Astrocyte (in vitro differentiated cells and primary cell): ENCODE data around the gene OAS3. TPM values are rescaled to one million over a fixed set of nuclear protein-coding genes. Genes with fewer than 3 reads are reported as not detected.

Experiments
- DNase-seq: peaks from one replicate; pipeline ENCODE4 v3.0.0-alpha.2; 2010; ENCODE audit warnings: low read depth
- FAIRE-seq: peaks from 2 replicates; lab custom pipeline; 2011; peaks lifted over from hg19 to GRCh38; lab: Jason Lieb, UNC
- H2AFZ ChIP-seq: 2 replicates; pipeline ENCODE4 v1.6.0; 2012; ENCODE audit warnings: low read depth, low read length, inconsistent platforms
- H3K27ac ChIP-seq: 2 replicates; pipeline ENCODE4 v1.5.1; 2011; ENCODE audit warnings: low read depth, low read length, inconsistent platforms
- H3K27me3 ChIP-seq: 2 replicates; pipeline ENCODE4 v1.6.0; 2011; ENCODE audit warnings: low read length, inconsistent platforms; ENCODE audit not compliant: insufficient read depth
- H3K36me3 ChIP-seq: 2 replicates; pipeline ENCODE4 v1.5.1; 2011; ENCODE audit warnings: low read length, inconsistent platforms; ENCODE audit not compliant: insufficient read depth
- H3K4me1 ChIP-seq: 2 replicates; pipeline ENCODE4 v1.5.1; 2011; ENCODE audit warnings: low read length, inconsistent platforms; ENCODE audit not compliant: insufficient read depth
- H3K4me2 ChIP-seq: 2 replicates; pipeline ENCODE4 v1.6.0; 2012; ENCODE audit warnings: low read length, inconsistent platforms
- H3K4me3 ChIP-seq: 2 replicates; pipeline ENCODE4 v1.5.1; 2011; ENCODE audit warnings: low read depth, mild to moderate bottlenecking, low read length, inconsistent platforms; ENCODE audit not compliant: insufficient read depth
- H3K79me2 ChIP-seq: 2 replicates; pipeline ENCODE4 v1.6.0; 2012; ENCODE audit warnings: mild to moderate bottlenecking, low read length, inconsistent platforms; ENCODE audit not compliant: insufficient read depth
- H3K9ac ChIP-seq: 2 replicates; pipeline ENCODE4 v1.6.0; 2012; ENCODE audit warnings: mild to moderate bottlenecking, low read length, inconsistent platforms
- H3K9me3 ChIP-seq: 2 replicates; pipeline ENCODE4 v1.5.1; 2012; ENCODE audit warnings: low read depth, mild to moderate bottlenecking, low read length, inconsistent platforms; ENCODE audit not compliant: insufficient read depth
- H4K20me1 ChIP-seq: 2 replicates; pipeline ENCODE4 v1.6.0; 2012; ENCODE audit warnings: low read length, inconsistent platforms; ENCODE audit not compliant: insufficient read depth
- H3K27ac Mint-ChIP-seq: one replicate; pipeline ENCODE4 v1.8.0; 2021; ENCODE audit warnings: mild to moderate bottlenecking, mixed read lengths; ENCODE audit not compliant: unreplicated experiment
- H3K27me3 Mint-ChIP-seq: one replicate; pipeline ENCODE4 v1.8.0; 2021; ENCODE audit warnings: low read depth, mixed read lengths; ENCODE audit not compliant: unreplicated experiment
- H3K36me3 Mint-ChIP-seq: one replicate; pipeline ENCODE4 v1.8.0; 2021; ENCODE audit warnings: low read depth, mixed read lengths; ENCODE audit not compliant: unreplicated experiment
- H3K4me1 Mint-ChIP-seq: one replicate; pipeline ENCODE4 v1.8.0; 2021; ENCODE audit warnings: low read depth, mixed read lengths; ENCODE audit not compliant: unreplicated experiment
- H3K4me3 Mint-ChIP-seq: one replicate; pipeline ENCODE4 v1.8.0; 2021; ENCODE audit warnings: mild to moderate bottlenecking, moderate library complexity, mixed read lengths; ENCODE audit not compliant: unreplicated experiment
- H3K9me3 Mint-ChIP-seq: one replicate; pipeline ENCODE4 v1.8.0; 2021; ENCODE audit warnings: mild to moderate bottlenecking, mixed read lengths; ENCODE audit not compliant: unreplicated experiment
- EZH2 ChIP-seq: IDR thresholded peaks from 2 replicates; pipeline ENCODE4 v1.6.1; 2012; ENCODE audit warnings: mild to moderate bottlenecking, low read length, inconsistent platforms; ENCODE audit not compliant: insufficient read depth
- total RNA-seq: library from RNA; stranded (reverse); gene quantifications from 2 replicates; pipeline ENCODE4 v1.2.1, GENCODE V29; 2021
- TF ChIP-seq, protein P1 (sequence below): IDR thresholded peaks from 2 replicates; pipeline ENCODE4 v1.5.1; 2011; ENCODE audit warnings: low read depth, mild to moderate bottlenecking, inconsistent platforms, low read length, moderate library complexity; ENCODE audit not compliant: insufficient read depth

The OAS3 gene
- total RNA-seq, 1 donor from 2014 or later: 33.8 TPM

DNA sequence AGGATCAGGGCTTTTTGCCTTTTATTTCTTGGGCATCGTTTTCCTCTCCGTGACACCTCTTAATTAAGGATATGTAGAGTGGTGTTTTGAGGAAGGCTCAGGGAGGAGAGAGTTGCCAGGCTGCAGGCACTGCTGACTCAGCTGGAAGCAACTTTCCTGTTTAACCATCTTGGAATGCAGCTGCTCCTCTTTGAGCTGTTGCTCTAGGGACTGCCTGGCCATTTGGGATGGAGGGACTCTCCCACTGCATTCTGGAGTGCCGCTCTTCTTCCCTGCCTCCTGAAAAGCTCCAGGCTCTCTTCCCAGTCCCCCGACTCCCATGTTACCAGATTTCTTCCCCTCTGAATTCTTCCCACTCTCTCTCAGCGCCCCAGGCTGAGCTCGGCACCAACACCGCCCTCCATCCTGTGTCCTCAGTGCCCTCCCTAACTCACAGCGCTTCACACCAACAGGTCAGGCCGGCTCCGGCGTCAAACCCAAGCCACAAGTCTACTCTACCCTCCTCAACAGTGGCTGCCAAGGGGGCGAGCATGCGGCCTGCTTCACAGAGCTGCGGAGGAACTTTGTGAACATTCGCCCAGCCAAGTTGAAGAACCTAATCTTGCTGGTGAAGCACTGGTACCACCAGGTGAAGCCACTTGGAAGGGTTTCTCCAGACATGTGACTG, 5.9 kb downstream of the OAS3 start:
- Mint-ChIP-seq H3K4me3 (no peak overlapping the region), H3K9me3 (peaks cover 4% of the 10 kb centered on the region), H3K36me3 (peaks cover 12% of the 10 kb centered on the region), H3K4me1 (peaks cover 10% of the 10 kb centered on the region), H3K27ac (peak overlapping the region; percentile 71), H3K27me3 (peaks cover 10% of the 10 kb centered on the region)
- no peak overlapping the region for H3K27ac ChIP-seq
- no peaks in the 10 kb centered on the region for H3K27me3 ChIP-seq
- H3K9me3 ChIP-seq: no peaks in the 10 kb centered on the region
- H3K4me1 ChIP-seq: peaks cover under 1% of the 10 kb centered on the region
- H3K9ac ChIP-seq: no peak overlapping the region
- H3K79me2 ChIP-seq: no peaks in the 10 kb centered on the region
- no peaks in the 10 kb centered on the region for H4K20me1 ChIP-seq
- TF ChIP-seq, protein P1, sequence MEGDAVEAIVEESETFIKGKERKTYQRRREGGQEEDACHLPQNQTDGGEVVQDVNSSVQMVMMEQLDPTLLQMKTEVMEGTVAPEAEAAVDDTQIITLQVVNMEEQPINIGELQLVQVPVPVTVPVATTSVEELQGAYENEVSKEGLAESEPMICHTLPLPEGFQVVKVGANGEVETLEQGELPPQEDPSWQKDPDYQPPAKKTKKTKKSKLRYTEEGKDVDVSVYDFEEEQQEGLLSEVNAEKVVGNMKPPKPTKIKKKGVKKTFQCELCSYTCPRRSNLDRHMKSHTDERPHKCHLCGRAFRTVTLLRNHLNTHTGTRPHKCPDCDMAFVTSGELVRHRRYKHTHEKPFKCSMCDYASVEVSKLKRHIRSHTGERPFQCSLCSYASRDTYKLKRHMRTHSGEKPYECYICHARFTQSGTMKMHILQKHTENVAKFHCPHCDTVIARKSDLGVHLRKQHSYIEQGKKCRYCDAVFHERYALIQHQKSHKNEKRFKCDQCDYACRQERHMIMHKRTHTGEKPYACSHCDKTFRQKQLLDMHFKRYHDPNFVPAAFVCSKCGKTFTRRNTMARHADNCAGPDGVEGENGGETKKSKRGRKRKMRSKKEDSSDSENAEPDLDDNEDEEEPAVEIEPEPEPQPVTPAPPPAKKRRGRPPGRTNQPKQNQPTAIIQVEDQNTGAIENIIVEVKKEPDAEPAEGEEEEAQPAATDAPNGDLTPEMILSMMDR: no peak
- no peak for TF ChIP-seq EZH2
- H2AFZ ChIP-seq: no peak overlapping the region
- H3K4me3 ChIP-seq: no peak overlapping the region
- no peak overlapping the region for H3K4me2 ChIP-seq
- no peaks in the 10 kb centered on the region for H3K36me3 ChIP-seq
- FAIRE-seq (no peak), DNase-seq (no peak)

DNA sequence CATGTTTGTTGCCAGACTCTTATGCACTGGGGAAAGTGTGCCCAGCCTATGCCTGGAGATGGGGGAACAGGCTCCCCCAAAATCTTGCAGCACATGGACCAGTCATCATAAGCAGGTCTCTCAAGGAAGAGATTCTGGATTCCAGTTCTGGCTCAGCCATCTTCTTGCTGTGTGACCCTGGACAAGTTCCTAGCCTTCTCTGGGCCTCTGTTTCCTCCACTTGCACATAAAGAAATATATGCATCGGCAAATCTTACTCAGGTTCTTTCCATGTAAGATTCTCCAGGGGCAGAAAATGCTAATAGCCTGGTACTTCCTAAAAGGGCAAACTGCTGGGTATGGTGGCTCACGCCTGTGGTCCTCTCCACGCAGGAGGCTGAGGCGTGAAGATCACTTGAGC, 7.2 kb downstream of the OAS3 start:
- peaks cover 4% of the 10 kb centered on the region for H3K9me3 Mint-ChIP-seq
- H3K27ac ChIP-seq: no peak overlapping the region
- TF ChIP-seq EZH2: no peak
- TF ChIP-seq, protein P1: no peak
- no peak overlapping the region for H3K4me3 ChIP-seq
- H3K4me1 Mint-ChIP-seq: peaks cover 5% of the 10 kb centered on the region
- H3K4me1 ChIP-seq: no peaks in the 10 kb centered on the region
- no peaks in the 10 kb centered on the region for H3K9me3 ChIP-seq
- FAIRE-seq: no peak
- H3K4me3 Mint-ChIP-seq: no peak overlapping the region
- H3K27me3 ChIP-seq: no peaks in the 10 kb centered on the region
- H3K27ac Mint-ChIP-seq: no peak overlapping the region
- H3K36me3 ChIP-seq: no peaks in the 10 kb centered on the region
- H3K79me2 ChIP-seq: no peaks in the 10 kb centered on the region
- no peaks in the 10 kb centered on the region for H4K20me1 ChIP-seq
- peaks cover 12% of the 10 kb centered on the region for H3K36me3 Mint-ChIP-seq
- no peak for DNase-seq
- no peak overlapping the region for H2AFZ ChIP-seq
- H3K9ac ChIP-seq: no peak overlapping the region
- H3K27me3 Mint-ChIP-seq: peaks cover 2% of the 10 kb centered on the region
- no peak overlapping the region for H3K4me2 ChIP-seq
